Right atrium auricular region (tissue), 2 donors: Measurements from ENCODE around the gene SPATS2. TPM values are rescaled to one million over a fixed set of nuclear protein-coding genes. Genes with fewer than 3 reads are reported as not detected.

Source experiments
- DNase-seq: peaks from one replicate; pipeline ENCODE4 v3.0.0-alpha.2; 2019; ENCODE audit warnings: low spot score
- H3K27ac ChIP-seq, 2 donors: fragments of 200-600 bp; sonication (generic); 1 replicate in 1 of 2; 2 replicates in 1 of 2; pipeline ENCODE4 v1.5.1; 2016 to 2019
- H3K27me3 ChIP-seq, 2 donors: fragments of 200-600 bp; sonication (generic); one replicate each; pipeline versions ENCODE4 v1.5.1 to v1.6.0; 2017 to 2019
- H3K36me3 ChIP-seq: fragments of 200-600 bp; sonication (generic); one replicate; pipeline ENCODE4 v1.5.1; 2016
- H3K4me1 ChIP-seq, 2 donors: fragments of 200-600 bp; sonication (generic); one replicate each; pipeline versions ENCODE4 v1.5.1 to v1.6.0; 2017 to 2019
- H3K4me3 ChIP-seq, 2 donors: fragments of 200-600 bp; sonication (generic); 1 replicate in 1 of 2; 2 replicates in 1 of 2; pipeline ENCODE4 v1.5.1; 2017 to 2019; ENCODE audit warnings: mild to moderate bottlenecking in 1 of 2, moderate library complexity in 1 of 2
- H3K9me3 ChIP-seq, 2 donors: fragments of 200-600 bp; sonication (generic); one replicate each; pipeline ENCODE4 v1.5.1; 2019
- total RNA-seq, 2 donors: library from RNA; depleted of rRNA; stranded (reverse); fragments of >200 nt; gene quantifications; one replicate each; pipeline ENCODE4 v1.1.0, GENCODE V29; 2016
- TF ChIP-seq, protein P1 (sequence below), 2 donors: fragments of 200-600 bp; sonication (generic); IDR thresholded peaks; one replicate each; pipeline ENCODE4 v1.5.1; 2019; ENCODE audit warnings: antibody characterized with exemption in 2 of 2

Gene SPATS2
- total RNA-seq, 2 donors from 2014 or later = 4.6 to 7.6 TPM

DNA sequence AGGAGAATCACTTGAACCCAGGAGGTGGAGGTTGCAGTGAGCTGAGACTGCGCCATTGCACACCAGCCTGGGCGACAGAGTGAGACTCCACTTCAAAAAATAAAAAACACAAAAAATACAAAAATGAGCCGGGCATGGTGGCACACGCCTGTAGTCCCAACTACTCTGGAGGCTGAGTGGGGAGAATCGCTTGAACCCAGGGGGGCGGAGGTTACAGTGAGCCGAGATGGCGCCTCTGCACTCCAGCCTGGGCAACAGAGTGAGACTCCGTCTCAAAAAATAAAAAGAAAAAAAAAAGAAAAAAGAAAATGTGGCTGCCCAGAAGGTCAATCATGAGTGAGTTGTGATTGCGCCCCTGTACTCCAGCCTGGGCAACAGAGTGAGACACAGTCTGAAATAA, 11.3 kb upstream of the SPATS2 start:
- peak; percentile 11 for DNase-seq
- Histone ChIP-seq H3K36me3 (no peaks in the 10 kb centered on the region), H3K4me1 (peaks cover 0 to 6% of the 10 kb centered on the region in 2 donors), H3K27ac (no peak overlapping the region), H3K9me3 (no peaks in the 10 kb centered on the region), H3K27me3 (peaks cover 0 to 2% of the 10 kb centered on the region in 2 donors), H3K4me3 (no peak overlapping the region)
- TF ChIP-seq, protein P1, sequence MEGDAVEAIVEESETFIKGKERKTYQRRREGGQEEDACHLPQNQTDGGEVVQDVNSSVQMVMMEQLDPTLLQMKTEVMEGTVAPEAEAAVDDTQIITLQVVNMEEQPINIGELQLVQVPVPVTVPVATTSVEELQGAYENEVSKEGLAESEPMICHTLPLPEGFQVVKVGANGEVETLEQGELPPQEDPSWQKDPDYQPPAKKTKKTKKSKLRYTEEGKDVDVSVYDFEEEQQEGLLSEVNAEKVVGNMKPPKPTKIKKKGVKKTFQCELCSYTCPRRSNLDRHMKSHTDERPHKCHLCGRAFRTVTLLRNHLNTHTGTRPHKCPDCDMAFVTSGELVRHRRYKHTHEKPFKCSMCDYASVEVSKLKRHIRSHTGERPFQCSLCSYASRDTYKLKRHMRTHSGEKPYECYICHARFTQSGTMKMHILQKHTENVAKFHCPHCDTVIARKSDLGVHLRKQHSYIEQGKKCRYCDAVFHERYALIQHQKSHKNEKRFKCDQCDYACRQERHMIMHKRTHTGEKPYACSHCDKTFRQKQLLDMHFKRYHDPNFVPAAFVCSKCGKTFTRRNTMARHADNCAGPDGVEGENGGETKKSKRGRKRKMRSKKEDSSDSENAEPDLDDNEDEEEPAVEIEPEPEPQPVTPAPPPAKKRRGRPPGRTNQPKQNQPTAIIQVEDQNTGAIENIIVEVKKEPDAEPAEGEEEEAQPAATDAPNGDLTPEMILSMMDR (IDR thresholded peaks at IDR 0.05) = no peak

DNA sequence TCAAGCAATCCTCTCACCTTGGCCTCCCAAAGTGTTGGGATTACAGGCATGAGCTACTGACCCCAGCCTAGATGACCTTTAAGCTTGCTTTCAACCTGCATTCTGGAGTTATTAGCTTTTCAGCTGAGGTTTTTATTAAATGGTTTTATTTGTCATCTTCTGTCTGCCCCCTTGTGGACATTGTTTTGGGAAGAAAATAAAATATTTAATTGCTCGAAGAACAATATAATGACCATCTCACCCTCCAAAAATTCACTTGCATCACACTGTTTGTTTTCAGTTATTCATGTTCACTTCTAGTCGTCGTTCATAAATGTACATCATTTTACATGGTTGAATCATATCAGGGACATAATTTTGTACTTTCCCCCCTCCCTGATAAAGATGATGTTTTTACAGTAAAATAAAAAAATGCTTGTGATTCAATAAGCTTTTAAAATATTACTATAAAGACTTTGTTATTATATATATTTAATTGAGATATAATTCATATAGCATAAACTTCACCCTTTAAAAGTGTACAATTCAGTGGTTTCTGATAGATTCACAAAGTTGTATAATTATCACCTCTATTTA, 10.1 kb upstream of the SPATS2 start:
- Histone ChIP-seq H3K4me1 (peaks cover 0 to 6% of the 10 kb centered on the region in 2 donors), H3K27me3 (peaks cover 0 to 2% of the 10 kb centered on the region in 2 donors), H3K36me3 (no peaks in the 10 kb centered on the region), H3K4me3 (no peak overlapping the region), H3K9me3 (no peaks in the 10 kb centered on the region), H3K27ac (no peak overlapping the region)
- no peak for DNase-seq
- TF ChIP-seq, protein P1 (IDR thresholded peaks at IDR 0.05) = peak in 1 of 2 donors; percentile 65

DNA sequence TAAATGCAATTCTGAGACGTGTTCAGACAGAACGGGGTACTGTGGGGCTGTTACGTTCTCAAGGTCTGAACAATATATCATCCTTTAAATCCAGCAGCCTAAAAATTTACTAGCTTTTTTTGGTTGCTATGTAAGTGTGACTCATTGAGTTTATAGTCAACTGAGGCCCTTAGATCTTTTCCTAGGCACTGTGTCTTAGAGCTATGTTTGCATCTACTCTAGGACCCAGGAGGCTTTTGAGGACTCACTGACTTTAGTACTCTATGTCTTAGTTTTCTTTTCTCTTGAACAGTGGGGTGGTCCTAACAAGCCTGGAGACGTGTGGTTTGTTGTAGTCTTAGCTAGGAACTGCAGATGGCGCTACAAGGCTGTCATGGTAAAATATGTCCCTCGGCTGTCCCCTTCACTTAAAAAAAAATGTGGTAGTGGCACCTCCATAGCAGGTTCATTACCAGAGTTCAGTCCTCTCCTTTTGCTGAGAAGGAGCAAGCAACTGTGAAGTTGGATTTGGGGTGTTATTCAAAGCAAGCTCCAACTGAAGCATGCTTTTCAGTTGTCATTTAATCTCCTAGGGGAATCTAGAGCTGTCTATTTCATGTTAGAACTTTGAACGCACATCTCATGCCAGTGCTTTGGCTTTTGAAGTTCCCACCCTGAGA, 8.7 kb upstream of the SPATS2 start:
- H3K36me3 ChIP-seq = no peaks in the 10 kb centered on the region
- peak; percentile 59 for DNase-seq
- no peak overlapping the region for H3K27ac ChIP-seq
- H3K9me3 ChIP-seq = no peaks in the 10 kb centered on the region
- TF ChIP-seq, protein P1 (IDR thresholded peaks at IDR 0.05) = peak; percentile 49 to 84
- peaks cover 0 to 6% of the 10 kb centered on the region in 2 donors for H3K4me1 ChIP-seq
- no peak overlapping the region for H3K4me3 ChIP-seq
- H3K27me3 ChIP-seq = no peaks in the 10 kb centered on the region

DNA sequence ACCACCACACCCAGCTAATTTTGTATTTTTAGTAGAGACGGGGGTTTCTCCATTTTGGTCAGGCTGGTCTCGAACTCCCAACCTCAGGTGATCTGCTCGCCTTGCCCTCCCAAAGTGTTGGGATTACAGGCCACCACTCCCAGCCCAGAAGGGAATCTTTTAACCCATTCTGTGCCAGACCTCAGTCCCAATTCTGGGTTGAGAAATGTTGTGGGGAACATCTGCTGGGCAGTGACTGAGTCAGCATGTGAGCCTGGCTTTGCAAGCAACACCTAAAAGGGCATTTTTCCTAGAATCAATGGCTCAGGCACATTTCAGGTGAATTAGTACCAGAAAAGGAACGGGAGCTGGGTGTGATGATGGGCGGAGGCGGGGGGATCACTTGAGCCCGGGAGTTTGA, 7.6 kb upstream of the SPATS2 start:
- no peaks in the 10 kb centered on the region for H3K9me3 ChIP-seq
- no peak overlapping the region for H3K4me3 ChIP-seq
- H3K4me1 ChIP-seq = peaks cover 0 to 6% of the 10 kb centered on the region in 2 donors
- H3K27ac ChIP-seq = no peak overlapping the region
- H3K27me3 ChIP-seq = no peaks in the 10 kb centered on the region
- H3K36me3 ChIP-seq = no peaks in the 10 kb centered on the region
- DNase-seq = peak; percentile 1
- TF ChIP-seq, protein P1 (IDR thresholded peaks at IDR 0.05) = no peak

DNA sequence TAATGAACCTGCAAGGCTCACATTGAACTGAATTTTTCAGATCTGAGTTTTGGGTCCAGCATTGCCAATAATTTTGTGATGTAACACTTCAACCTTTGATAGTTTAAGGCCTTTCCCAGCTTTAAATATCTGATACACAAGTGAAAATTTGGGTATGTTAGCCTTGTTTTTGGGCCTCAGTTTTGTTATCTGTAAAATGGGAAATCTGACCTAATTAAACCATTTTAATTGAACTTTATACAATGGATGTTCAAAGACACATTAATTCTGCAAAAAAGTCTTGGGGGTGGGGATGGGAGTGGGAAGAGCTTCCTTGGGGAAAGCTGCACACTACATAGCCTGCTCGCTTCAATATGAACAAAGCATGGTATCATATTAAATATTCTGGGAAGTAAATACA, 5.2 kb upstream of the SPATS2 start:
- Histone ChIP-seq H3K9me3 (no peaks in the 10 kb centered on the region), H3K4me1 (peaks cover 0 to 14% of the 10 kb centered on the region in 2 donors), H3K27ac (no peak overlapping the region), H3K4me3 (no peak overlapping the region), H3K27me3 (no peaks in the 10 kb centered on the region), H3K36me3 (no peaks in the 10 kb centered on the region)
- TF ChIP-seq, protein P1 (IDR thresholded peaks at IDR 0.05) = no peak
- no peak for DNase-seq
